SU-DHL-6 (cell line): ENCODE data around the gene GTF2F2.

Experiments used
- H2AFZ ChIP-seq: fragments of 200-600 bp; sonication (generic); 2 replicates; pipeline ENCODE4 v1.6.1; 2014; ENCODE audit warnings: low read depth, mild to moderate bottlenecking, moderate library complexity, mixed read lengths, antibody characterized with exemption, low read length; ENCODE audit not compliant: severe bottlenecking
- H3F3A ChIP-seq: fragments of 200-600 bp; shearing (Covaris generic); 2 replicates; pipeline ENCODE4 v1.6.0; 2016; ENCODE audit warnings: antibody characterized with exemption, mild to moderate bottlenecking; ENCODE audit not compliant: insufficient read depth
- H3K27ac ChIP-seq: fragments of 200-600 bp; sonication (generic); 2 replicates; pipeline ENCODE4 v1.5.1; 2016; ENCODE audit warnings: low read depth, mild to moderate bottlenecking, low read length, moderate library complexity, mixed read lengths
- H3K27me3 ChIP-seq: fragments of 200-600 bp; sonication (generic), shearing (Covaris generic); 2 replicates; pipeline ENCODE4 v1.6.0; 2014; ENCODE audit warnings: mild to moderate bottlenecking, low read length
- H3K36me3 ChIP-seq: fragments of 200-600 bp; sonication (generic); 2 replicates; pipeline ENCODE4 v1.6.1; 2014; ENCODE audit warnings: mild to moderate bottlenecking, low read length, mixed read lengths
- H3K4me2 ChIP-seq: fragments of 300-600, 200-600 bp; shearing (Covaris generic), sonication (generic); 2 replicates; pipeline ENCODE4 v1.6.0; 2014; ENCODE audit warnings: low read length, low read depth, mild to moderate bottlenecking; ENCODE audit not compliant: poor library complexity, severe bottlenecking
- H3K4me3 ChIP-seq: fragments of 200-600 bp; sonication (generic); 2 replicates; pipeline ENCODE4 v1.5.1; 2014; ENCODE audit warnings: antibody characterized with exemption, low read length, mild to moderate bottlenecking, mixed read lengths; ENCODE audit not compliant: insufficient read depth, poor library complexity, severe bottlenecking
- H3K79me2 ChIP-seq: fragments of 200-600 bp; sonication (generic); 2 replicates; pipeline ENCODE4 v1.6.1; 2014; ENCODE audit warnings: mild to moderate bottlenecking, low read length, moderate library complexity; ENCODE audit not compliant: insufficient read depth
- H3K9ac ChIP-seq: fragments of 200-600 bp; sonication (generic); 2 replicates; pipeline ENCODE4 v1.7.0; 2014; ENCODE audit warnings: mild to moderate bottlenecking, low read length
- H3K9me2 ChIP-seq: fragments of 200-600 bp; sonication (generic); replicated peaks from 2 replicates; pipeline ENCODE4 v1.6.1; 2014; ENCODE audit warnings: low read length; ENCODE audit not compliant: insufficient read depth
- H3K9me3 ChIP-seq: fragments of 200-600 bp; sonication (generic); 2 replicates; pipeline ENCODE4 v1.6.1; 2014; ENCODE audit warnings: low read length, mixed read lengths; ENCODE audit not compliant: insufficient read depth
- H4K20me1 ChIP-seq: fragments of 200-600 bp; sonication (generic); 2 replicates; pipeline ENCODE4 v1.6.1; 2014; ENCODE audit warnings: low read depth, mild to moderate bottlenecking, antibody characterized with exemption, low read length, moderate library complexity, mixed read lengths
- EZH2phosphoT487 ChIP-seq: fragments of 200-600 bp; sonication (generic), shearing (Covaris generic); conservative IDR thresholded peaks from 2 replicates; pipeline ENCODE4 v1.6.1; 2018; ENCODE audit warnings: mild to moderate bottlenecking, antibody characterized with exemption, low read length, moderate library complexity, mixed read lengths
- TF ChIP-seq, protein P1 (sequence below): fragments of 200-600 bp; sonication (generic); IDR thresholded peaks from one replicate; pipeline ENCODE4 v1.5.1; 2017; ENCODE audit warnings: antibody characterized with exemption, mild to moderate bottlenecking, low read length, moderate library complexity; ENCODE audit not compliant: insufficient read depth, poor library complexity, severe bottlenecking

The GTF2F2 gene

DNA sequence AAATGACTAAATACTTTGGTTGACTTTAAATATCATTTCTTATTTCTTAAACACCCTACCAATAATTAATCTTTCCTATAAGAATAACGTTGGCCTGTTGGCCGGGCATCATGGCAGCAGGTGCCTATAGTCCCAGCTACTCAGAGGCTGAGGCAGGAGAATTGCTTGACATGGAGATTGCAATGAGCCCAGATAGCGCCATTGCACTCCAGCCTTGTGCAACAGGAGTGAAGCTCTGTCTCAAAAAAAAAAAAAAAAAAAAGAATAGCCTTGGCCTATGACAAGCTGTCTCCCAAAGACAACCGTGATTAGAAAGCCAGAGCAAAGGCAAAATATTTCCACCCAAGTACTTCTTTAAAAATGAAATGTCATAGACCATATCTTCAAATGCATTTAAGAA is 105.1 kb downstream of the GTF2F2 start:
- peaks cover 6% of the 10 kb centered on the region; the same call in 1 of the 2 replicates for H3F3A ChIP-seq
- no peaks in the 10 kb centered on the region for H3K27me3 ChIP-seq
- H3K79me2 ChIP-seq: no peaks in the 10 kb centered on the region; the same call in 1 of the 2 replicates
- no peaks in the 10 kb centered on the region for H3K9me3 ChIP-seq
- H2AFZ ChIP-seq: no peak overlapping the region
- no peaks in the 10 kb centered on the region for H3K36me3 ChIP-seq
- H3K4me3 ChIP-seq: no peak overlapping the region
- H3K27ac ChIP-seq: no peak overlapping the region
- H3K4me2 ChIP-seq: no peak overlapping the region
- no peak for TF ChIP-seq EZH2phosphoT487
- TF ChIP-seq, protein P1, sequence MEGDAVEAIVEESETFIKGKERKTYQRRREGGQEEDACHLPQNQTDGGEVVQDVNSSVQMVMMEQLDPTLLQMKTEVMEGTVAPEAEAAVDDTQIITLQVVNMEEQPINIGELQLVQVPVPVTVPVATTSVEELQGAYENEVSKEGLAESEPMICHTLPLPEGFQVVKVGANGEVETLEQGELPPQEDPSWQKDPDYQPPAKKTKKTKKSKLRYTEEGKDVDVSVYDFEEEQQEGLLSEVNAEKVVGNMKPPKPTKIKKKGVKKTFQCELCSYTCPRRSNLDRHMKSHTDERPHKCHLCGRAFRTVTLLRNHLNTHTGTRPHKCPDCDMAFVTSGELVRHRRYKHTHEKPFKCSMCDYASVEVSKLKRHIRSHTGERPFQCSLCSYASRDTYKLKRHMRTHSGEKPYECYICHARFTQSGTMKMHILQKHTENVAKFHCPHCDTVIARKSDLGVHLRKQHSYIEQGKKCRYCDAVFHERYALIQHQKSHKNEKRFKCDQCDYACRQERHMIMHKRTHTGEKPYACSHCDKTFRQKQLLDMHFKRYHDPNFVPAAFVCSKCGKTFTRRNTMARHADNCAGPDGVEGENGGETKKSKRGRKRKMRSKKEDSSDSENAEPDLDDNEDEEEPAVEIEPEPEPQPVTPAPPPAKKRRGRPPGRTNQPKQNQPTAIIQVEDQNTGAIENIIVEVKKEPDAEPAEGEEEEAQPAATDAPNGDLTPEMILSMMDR: no peak
- H4K20me1 ChIP-seq: no peaks in the 10 kb centered on the region
- no peak overlapping the region for H3K9ac ChIP-seq
- no peaks in the 10 kb centered on the region for H3K9me2 ChIP-seq

DNA sequence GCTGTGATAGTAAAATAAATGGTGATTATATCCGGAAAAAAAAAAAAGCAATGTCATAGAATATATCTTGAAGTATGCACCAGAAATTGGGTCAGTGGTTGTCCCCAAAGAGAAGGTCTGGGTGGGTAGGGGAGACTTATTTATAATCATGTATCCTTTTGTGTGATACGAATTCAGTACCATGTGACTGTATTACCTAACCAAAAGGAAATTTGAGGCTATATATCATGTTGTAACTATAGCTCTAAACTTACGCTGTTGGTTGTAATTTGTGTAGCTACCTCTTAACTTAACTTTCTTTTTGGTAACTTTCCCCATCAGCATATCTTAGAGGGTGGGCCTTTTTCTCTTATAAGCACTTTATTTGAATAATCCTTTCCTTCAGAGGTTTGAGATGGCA is 105.7 kb downstream of the GTF2F2 start:
- H3K9ac ChIP-seq: no peak overlapping the region
- H3K27me3 ChIP-seq: no peaks in the 10 kb centered on the region
- no peaks in the 10 kb centered on the region for H3K9me2 ChIP-seq
- no peaks in the 10 kb centered on the region for H3K9me3 ChIP-seq
- H3F3A ChIP-seq: peaks cover 6% of the 10 kb centered on the region; the same call in 1 of the 2 replicates
- H3K4me3 ChIP-seq: no peak overlapping the region
- no peaks in the 10 kb centered on the region for H4K20me1 ChIP-seq
- TF ChIP-seq, protein P1: no peak
- TF ChIP-seq EZH2phosphoT487: no peak
- no peak overlapping the region for H2AFZ ChIP-seq
- H3K4me2 ChIP-seq: no peak overlapping the region
- H3K36me3 ChIP-seq: no peaks in the 10 kb centered on the region
- H3K27ac ChIP-seq: no peak overlapping the region
- H3K79me2 ChIP-seq: no peaks in the 10 kb centered on the region; the same call in 1 of the 2 replicates

DNA sequence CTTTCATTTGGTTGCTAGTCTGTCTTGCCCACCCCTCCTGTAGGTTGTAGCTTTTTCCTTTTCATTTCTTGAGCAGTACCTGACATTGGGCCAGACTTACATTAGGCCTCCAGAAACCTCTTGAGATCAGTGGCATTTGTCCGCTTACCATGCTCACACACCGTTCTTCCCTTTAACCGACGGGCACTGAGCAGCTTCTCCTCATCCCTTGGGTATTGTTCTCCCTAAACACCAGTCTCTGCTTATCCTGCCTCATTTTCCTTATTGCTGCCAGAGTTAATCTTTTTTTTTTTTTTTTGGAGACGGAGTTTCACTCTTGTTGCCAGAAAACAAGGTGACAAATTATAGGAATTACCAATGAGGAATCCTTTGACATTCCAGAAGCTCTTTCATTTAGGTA is 107.7 kb downstream of the GTF2F2 start:
- H3K9me3 ChIP-seq: no peaks in the 10 kb centered on the region
- no peak overlapping the region for H3K27ac ChIP-seq
- no peaks in the 10 kb centered on the region for H3K27me3 ChIP-seq
- H3K36me3 ChIP-seq: no peaks in the 10 kb centered on the region
- no peak overlapping the region for H2AFZ ChIP-seq
- H3K9ac ChIP-seq: no peak overlapping the region
- H3K9me2 ChIP-seq: no peaks in the 10 kb centered on the region
- H3F3A ChIP-seq: peaks cover 6% of the 10 kb centered on the region; the same call in 1 of the 2 replicates
- no peak overlapping the region for H3K4me2 ChIP-seq
- H4K20me1 ChIP-seq: no peaks in the 10 kb centered on the region
- no peak overlapping the region for H3K4me3 ChIP-seq
- TF ChIP-seq EZH2phosphoT487: no peak
- TF ChIP-seq, protein P1: no peak
- H3K79me2 ChIP-seq: no peaks in the 10 kb centered on the region; the same call in 1 of the 2 replicates

DNA sequence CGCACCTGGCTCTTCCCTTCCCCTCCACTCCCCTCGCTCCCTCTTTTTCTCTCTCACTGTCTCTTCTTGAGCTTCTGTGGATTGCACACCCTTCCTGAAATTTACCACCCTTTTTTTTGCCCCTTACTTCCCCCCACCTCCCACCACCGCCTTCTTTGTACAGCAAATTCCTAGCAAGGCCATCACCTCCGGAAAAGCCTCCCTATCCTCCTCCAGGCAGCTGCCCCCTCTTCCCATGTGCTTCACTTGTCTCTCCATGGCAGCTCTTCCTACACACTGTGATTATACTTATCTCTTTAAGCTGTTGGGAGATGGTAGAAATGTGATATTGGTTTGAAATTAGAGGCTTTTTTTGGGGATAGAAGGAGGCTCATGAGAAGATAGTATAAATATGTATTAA is 108.9 kb downstream of the GTF2F2 start:
- Histone ChIP-seq H3K79me2 (no peaks in the 10 kb centered on the region; the same call in 1 of the 2 replicates), H3K9me3 (no peaks in the 10 kb centered on the region), H3F3A (peaks cover 6% of the 10 kb centered on the region; the same call in 1 of the 2 replicates), H3K27ac (no peak overlapping the region), H3K4me2 (no peak overlapping the region), H3K9ac (no peak overlapping the region), H3K9me2 (no peaks in the 10 kb centered on the region), H2AFZ (no peak overlapping the region), H3K4me3 (no peak overlapping the region), H3K27me3 (no peaks in the 10 kb centered on the region), H4K20me1 (no peaks in the 10 kb centered on the region), H3K36me3 (no peaks in the 10 kb centered on the region)
- no peak for TF ChIP-seq EZH2phosphoT487
- TF ChIP-seq, protein P1: no peak
